Measurements from ENCODE around the gene TRIM5.
A peak's percentile ranks its signal among the peaks of the same experiment; 100 is the strongest.

The TRIM5 gene

GRCh38 chr11:5712507-5712906 is 27.6 kb upstream of the TRIM5 start:
- no peak overlapping the region for H3K4me3 ChIP-seq (replicated peaks; ENCODE audit: low read depth, low read length)
- TF ChIP-seq CTCF (IDR thresholded peaks at IDR 0.05; ENCODE audit: low read length, missing control alignments), result peak; percentile 46
- DNase-seq (ENCODE audit: low read depth), result peak; percentile 25

- DNase-seq (ENCODE audit: low read depth), result no peak
- TF ChIP-seq CTCF (IDR thresholded peaks at IDR 0.05; ENCODE audit: low read length, missing control alignments), result no peak
- no peak overlapping the region for H3K4me3 ChIP-seq (replicated peaks; ENCODE audit: low read depth, low read length)
Measured at GRCh38 chr11:5705688-5706087, 20.8 kb upstream of the TRIM5 start.

GRCh38 chr11:5703741-5704536 is 19.1 kb upstream of the TRIM5 start:
- no peak for TF ChIP-seq CTCF (IDR thresholded peaks at IDR 0.05; ENCODE audit: low read length, missing control alignments)
- no peak for DNase-seq (ENCODE audit: low read depth)
- no peak overlapping the region for H3K4me3 ChIP-seq (replicated peaks; ENCODE audit: low read depth, low read length)

GRCh38 chr11:5701055-5701577 is 16.2 kb upstream of the TRIM5 start:
- no peak for DNase-seq (ENCODE audit: low read depth)
- no peak for TF ChIP-seq CTCF (IDR thresholded peaks at IDR 0.05; ENCODE audit: low read length, missing control alignments)
- H3K4me3 ChIP-seq (replicated peaks; ENCODE audit: low read depth, low read length), result no peak overlapping the region

- no peak for DNase-seq (ENCODE audit: low read depth)
- no peak overlapping the region for H3K4me3 ChIP-seq (replicated peaks; ENCODE audit: low read depth, low read length)
- TF ChIP-seq CTCF (IDR thresholded peaks at IDR 0.05; ENCODE audit: low read length, missing control alignments), result no peak
Measured at GRCh38 chr11:5700421-5701054, 15.7 kb upstream of the TRIM5 start.

- TF ChIP-seq CTCF (IDR thresholded peaks at IDR 0.05; ENCODE audit: low read length, missing control alignments), result no peak
- H3K4me3 ChIP-seq (replicated peaks; ENCODE audit: low read depth, low read length), result no peak overlapping the region
- no peak for DNase-seq (ENCODE audit: low read depth)
Measured at GRCh38 chr11:5698281-5698680, 13.4 kb upstream of the TRIM5 start.

Measured in fibroblast of pulmonary artery (primary cell).